ENCODE data around the gene MACROD1. TPM values are rescaled to one million over a fixed set of nuclear protein-coding genes. Genes with fewer than 3 reads are reported as not detected.

The MACROD1 gene
- total RNA-seq, 1 donor, result 17.7 TPM

GRCh38 chr11:63997104-63997700, 168.7 kb downstream of the MACROD1 start:
- Histone ChIP-seq H2AFZ (ENCODE audit: low read length) (no peak overlapping the region), H3K9me3 (ENCODE audit: low read depth, low read length) (no peaks in the 10 kb centered on the region), H3K4me2 (ENCODE audit: insufficient read depth, low read length) (no peak overlapping the region), H3K4me1 (ENCODE audit: insufficient read depth, low read length) (peaks cover 7% of the 10 kb centered on the region), H3K27me3 (ENCODE audit: insufficient read depth, low read length) (no peaks in the 10 kb centered on the region), H3K36me3 (ENCODE audit: insufficient read depth, low read length) (peaks cover 22% of the 10 kb centered on the region), H4K20me1 (ENCODE audit: insufficient read depth, low read length) (peaks cover 32% of the 10 kb centered on the region), H3K79me2 (ENCODE audit: insufficient read depth, low read length) (peaks cover 4% of the 10 kb centered on the region), H3K4me3 (ENCODE audit: insufficient read depth, low read length) (no peak overlapping the region), H3K27ac (ENCODE audit: low read depth, low read length) (no peak overlapping the region)
- DNase-seq (ENCODE audit: insufficient read length, low spot score, missing footprints), result peak; percentile 83
- no peak for TF ChIP-seq CTCF (IDR thresholded peaks at IDR 0.05; ENCODE audit: extremely low read depth, low read depth, low read length)

- Histone ChIP-seq H2AFZ (ENCODE audit: low read length) (no peak overlapping the region), H3K4me3 (ENCODE audit: insufficient read depth, low read length) (no peak overlapping the region), H4K20me1 (ENCODE audit: insufficient read depth, low read length) (peaks cover 31% of the 10 kb centered on the region), H3K4me1 (ENCODE audit: insufficient read depth, low read length) (peaks cover 7% of the 10 kb centered on the region), H3K9me3 (ENCODE audit: low read depth, low read length) (no peaks in the 10 kb centered on the region), H3K27ac (ENCODE audit: low read depth, low read length) (no peak overlapping the region), H3K79me2 (ENCODE audit: insufficient read depth, low read length) (peaks cover 7% of the 10 kb centered on the region), H3K4me2 (ENCODE audit: insufficient read depth, low read length) (no peak overlapping the region), H3K27me3 (ENCODE audit: insufficient read depth, low read length) (no peaks in the 10 kb centered on the region), H3K36me3 (ENCODE audit: insufficient read depth, low read length) (peaks cover 24% of the 10 kb centered on the region)
- TF ChIP-seq CTCF (IDR thresholded peaks at IDR 0.05; ENCODE audit: extremely low read depth, low read depth, low read length), result no peak
- DNase-seq (ENCODE audit: insufficient read length, low spot score, missing footprints), result peak; percentile 83
Measured at GRCh38 chr11:63996512-63996911, 169.4 kb downstream of the MACROD1 start.

GRCh38 chr11:63993993-63994392, 171.9 kb downstream of the MACROD1 start:
- peaks cover 26% of the 10 kb centered on the region for H3K79me2 ChIP-seq (ENCODE audit: insufficient read depth, low read length)
- no peak overlapping the region for H3K4me2 ChIP-seq (ENCODE audit: insufficient read depth, low read length)
- H3K36me3 ChIP-seq (ENCODE audit: insufficient read depth, low read length), result peaks cover 39% of the 10 kb centered on the region
- TF ChIP-seq CTCF (IDR thresholded peaks at IDR 0.05; ENCODE audit: extremely low read depth, low read depth, low read length), result no peak
- no peaks in the 10 kb centered on the region for H3K27me3 ChIP-seq (ENCODE audit: insufficient read depth, low read length)
- H4K20me1 ChIP-seq (ENCODE audit: insufficient read depth, low read length), result peaks cover 35% of the 10 kb centered on the region
- no peaks in the 10 kb centered on the region for H3K4me1 ChIP-seq (ENCODE audit: insufficient read depth, low read length)
- H3K9me3 ChIP-seq (ENCODE audit: low read depth, low read length), result no peaks in the 10 kb centered on the region
- no peak overlapping the region for H3K4me3 ChIP-seq (ENCODE audit: insufficient read depth, low read length)
- DNase-seq (ENCODE audit: insufficient read length, low spot score, missing footprints), result no peak
- H2AFZ ChIP-seq (ENCODE audit: low read length), result no peak overlapping the region
- H3K27ac ChIP-seq (ENCODE audit: low read depth, low read length), result no peak overlapping the region

- Histone ChIP-seq H3K79me2 (ENCODE audit: insufficient read depth, low read length) (peaks cover 32% of the 10 kb centered on the region), H3K4me1 (ENCODE audit: insufficient read depth, low read length) (no peaks in the 10 kb centered on the region), H3K9me3 (ENCODE audit: low read depth, low read length) (no peaks in the 10 kb centered on the region), H3K4me2 (ENCODE audit: insufficient read depth, low read length) (no peak overlapping the region), H2AFZ (ENCODE audit: low read length) (no peak overlapping the region), H4K20me1 (ENCODE audit: insufficient read depth, low read length) (peaks cover 35% of the 10 kb centered on the region), H3K27ac (ENCODE audit: low read depth, low read length) (no peak overlapping the region), H3K36me3 (ENCODE audit: insufficient read depth, low read length) (peaks cover 46% of the 10 kb centered on the region), H3K4me3 (ENCODE audit: insufficient read depth, low read length) (no peak overlapping the region), H3K27me3 (ENCODE audit: insufficient read depth, low read length) (no peaks in the 10 kb centered on the region)
- no peak for DNase-seq (ENCODE audit: insufficient read length, low spot score, missing footprints)
- no peak for TF ChIP-seq CTCF (IDR thresholded peaks at IDR 0.05; ENCODE audit: extremely low read depth, low read depth, low read length)
Measured at GRCh38 chr11:63993100-63993499, 172.8 kb downstream of the MACROD1 start.
